Esophagus squamous epithelium (tissue), 5 donors: ENCODE measurements around the gene TAPBPL. TPM values are rescaled to one million over a fixed set of nuclear protein-coding genes. Genes with fewer than 3 reads are reported as not detected.

Experiments
- DNase-seq: peaks from one replicate; lab custom pipeline; 2025; lab: John Stamatoyannopoulos, UW
- H3K27ac ChIP-seq, 4 donors: fragments of 200-600 bp; sonication (generic); one replicate each; pipeline ENCODE4 v1.5.1; 2016 to 2019; ENCODE audit warnings: mild to moderate bottlenecking in 1 of 4
- H3K27me3 ChIP-seq, 4 donors: fragments of 200-600 bp; sonication (generic); 1 replicate in 3 of 4; 2 replicates in 1 of 4; pipeline versions ENCODE4 v1.5.1 to v1.6.0; 2017 to 2021; ENCODE audit warnings: antibody characterized with exemption in 1 of 4
- H3K36me3 ChIP-seq, 3 donors: fragments of 200-600 bp; sonication (generic); one replicate each; pipeline ENCODE4 v1.5.1; 2016 to 2019
- H3K4me1 ChIP-seq, 3 donors: fragments of 200-600 bp; sonication (generic); one replicate each; pipeline ENCODE4 v1.5.1; 2017 to 2019
- H3K4me3 ChIP-seq, 4 donors: fragments of 200-600 bp; sonication (generic); 1 replicate in 3 of 4; 2 replicates in 1 of 4; pipeline ENCODE4 v1.5.1; 2016 to 2019; ENCODE audit warnings: mild to moderate bottlenecking in 2 of 4, moderate library complexity in 1 of 4
- H3K9me3 ChIP-seq, 3 donors: fragments of 200-600 bp; sonication (generic); one replicate each; pipeline ENCODE4 v1.5.1; 2016 to 2019
- CTCF ChIP-seq, 6 experiments: fragments of 450-650 bp in 4 of 6; fragments of 200-600 bp in 2 of 6; sonication (generic) in 2 of 6; IDR thresholded peaks; one replicate each; pipeline ENCODE4 v1.5.1; 2016 to 2019; ENCODE audit warnings: antibody characterized with exemption in 6 of 6, mild to moderate bottlenecking in 4 of 6, moderate library complexity in 4 of 6
- POLR2A ChIP-seq, 4 donors: fragments of 450-650 bp; IDR thresholded peaks; one replicate each; pipeline ENCODE4 v1.6.1; 2017; ENCODE audit warnings: antibody characterized with exemption in 4 of 4, mild to moderate bottlenecking in 4 of 4, moderate library complexity in 3 of 4
- WGBS, 2 donors: methylation state at CpG; one replicate each; pipeline ENCODE4 v1.1.5; 2018; 5-methylcytosine and 5-hydroxymethylcytosine counted together
- intact Hi-C: fragments of 100-400 bp; cut with DNase I; formaldehyde crosslinking; loops from one replicate; pipeline ENCODE4 v1.15.0; 2022
- total RNA-seq, 4 donors: library from RNA; depleted of rRNA; stranded (reverse); fragments of >200 nt; gene quantifications; one replicate each; pipeline ENCODE4 v1.1.0, GENCODE V29; 2016
- donor health status: DM: yes; HTN: yes; CAD: no.

TAPBPL gene
- total RNA-seq, 4 donors from 2014 or later, result 7.7 to 25.6 (median 18.2) TPM

DNA sequence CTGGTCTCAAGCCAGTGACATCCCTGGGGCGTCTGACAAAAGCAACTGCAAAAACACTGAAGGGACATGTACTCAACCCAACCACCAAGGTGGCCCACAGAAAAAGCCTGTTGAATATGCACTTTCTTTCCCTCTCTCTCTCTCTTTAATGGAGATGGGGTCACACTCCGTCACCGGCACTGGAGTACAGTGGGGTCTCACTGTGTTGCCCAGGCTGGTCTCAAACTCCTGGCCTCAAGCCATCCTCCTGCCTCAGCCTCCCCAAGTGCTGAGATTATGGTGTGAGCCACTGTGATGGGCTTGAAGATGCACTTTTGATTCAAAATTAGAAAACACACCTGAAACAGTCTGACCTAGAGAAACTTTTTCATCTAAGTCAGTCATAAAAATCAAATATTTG is 14.3 kb upstream of the TAPBPL start:
- no peak for DNase-seq
- intact Hi-C loops, result no loop called here
- no peak for TF ChIP-seq CTCF (IDR thresholded peaks at IDR 0.05)
- Histone ChIP-seq H3K27me3 (no peaks in the 10 kb centered on the region), H3K4me3 (no peak overlapping the region), H3K9me3 (no peaks in the 10 kb centered on the region), H3K36me3 (no peaks in the 10 kb centered on the region), H3K27ac (no peak overlapping the region), H3K4me1 (peaks cover 0 to 12% (median 0%) of the 10 kb centered on the region in 3 donors)
- WGBS, 2 donors, result 86 to 90% methylated on average over 3 of the region's 3 CpGs

DNA sequence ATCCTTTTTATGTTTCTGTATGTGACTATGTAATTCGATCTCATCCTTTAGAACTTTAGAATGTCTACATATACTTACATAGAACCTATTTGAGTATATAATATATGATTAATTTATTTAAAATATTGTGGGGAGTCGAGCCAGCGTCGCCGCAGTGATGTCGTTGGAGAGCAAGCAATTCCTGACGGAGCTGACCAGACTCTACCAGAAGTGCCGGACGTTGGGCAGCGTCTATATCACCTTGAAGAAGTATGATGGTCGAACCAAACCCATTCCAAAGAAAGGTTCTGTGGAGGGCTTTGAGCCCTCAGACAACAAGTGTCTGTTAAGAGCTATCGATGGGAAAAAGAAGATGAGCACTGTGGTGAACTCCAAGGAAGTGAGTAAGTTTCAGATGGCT is 13.5 kb upstream of the TAPBPL start:
- WGBS, 2 donors, result 89 to 93% methylated on average over 12 of the region's 12 CpGs
- Histone ChIP-seq H3K4me3 (no peak overlapping the region), H3K27me3 (no peaks in the 10 kb centered on the region), H3K9me3 (no peaks in the 10 kb centered on the region), H3K4me1 (peaks cover 0 to 11% (median 0%) of the 10 kb centered on the region in 3 donors), H3K36me3 (no peaks in the 10 kb centered on the region), H3K27ac (no peak overlapping the region)
- intact Hi-C loops, result no loop called here
- no peak for DNase-seq
- TF ChIP-seq CTCF (IDR thresholded peaks at IDR 0.05) (no peak), POLR2A (IDR thresholded peaks at IDR 0.05) (no peak)

- Histone ChIP-seq H3K27ac (no peak overlapping the region), H3K9me3 (no peaks in the 10 kb centered on the region), H3K27me3 (no peaks in the 10 kb centered on the region), H3K4me3 (no peak overlapping the region), H3K4me1 (no peaks in the 10 kb centered on the region), H3K36me3 (peaks cover 0 to 7% (median 0%) of the 10 kb centered on the region in 3 donors)
- TF ChIP-seq POLR2A (IDR thresholded peaks at IDR 0.05) (no peak), CTCF (IDR thresholded peaks at IDR 0.05) (no peak)
- intact Hi-C loops, result no loop called here
- WGBS, 2 donors, result 63 to 67% methylated on average over 1 of the region's 1 CpG
- DNase-seq, result no peak
These were observed 11.5 kb upstream of the TAPBPL start for GRCh38 chr12:6440391-6440790.

DNA sequence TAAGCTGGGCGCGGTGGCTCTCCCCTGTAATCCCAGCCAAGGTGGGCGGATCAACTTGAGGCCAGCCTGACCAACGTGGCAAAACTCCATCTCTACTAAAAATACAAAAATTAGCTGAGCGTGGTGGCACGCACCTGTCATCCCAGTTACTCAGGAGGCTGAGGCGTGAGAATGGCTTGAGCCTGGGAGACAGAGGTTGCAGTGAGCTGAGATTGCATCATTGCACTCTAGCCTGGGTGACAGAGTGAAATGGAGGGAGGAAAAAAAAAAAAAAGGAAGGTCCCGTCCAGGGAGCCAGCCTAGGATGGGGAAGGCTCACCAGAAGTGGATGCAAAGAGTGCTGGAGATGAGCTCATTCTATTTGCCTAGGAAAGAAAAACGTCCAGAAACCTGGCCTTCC is 9.0 kb upstream of the TAPBPL start:
- Histone ChIP-seq H3K27ac (no peak overlapping the region), H3K36me3 (peaks cover 0 to 31% (median 0%) of the 10 kb centered on the region in 3 donors), H3K4me3 (no peak overlapping the region), H3K27me3 (no peaks in the 10 kb centered on the region), H3K4me1 (peaks cover 0 to 10% (median 0%) of the 10 kb centered on the region in 3 donors), H3K9me3 (no peaks in the 10 kb centered on the region)
- WGBS, 2 donors, result 78 to 84% methylated on average over 8 of the region's 9 CpGs
- intact Hi-C loops, result no loop called here
- no peak for TF ChIP-seq CTCF (IDR thresholded peaks at IDR 0.05)
- no peak for TF ChIP-seq POLR2A (IDR thresholded peaks at IDR 0.05)
- DNase-seq, result no peak

DNA sequence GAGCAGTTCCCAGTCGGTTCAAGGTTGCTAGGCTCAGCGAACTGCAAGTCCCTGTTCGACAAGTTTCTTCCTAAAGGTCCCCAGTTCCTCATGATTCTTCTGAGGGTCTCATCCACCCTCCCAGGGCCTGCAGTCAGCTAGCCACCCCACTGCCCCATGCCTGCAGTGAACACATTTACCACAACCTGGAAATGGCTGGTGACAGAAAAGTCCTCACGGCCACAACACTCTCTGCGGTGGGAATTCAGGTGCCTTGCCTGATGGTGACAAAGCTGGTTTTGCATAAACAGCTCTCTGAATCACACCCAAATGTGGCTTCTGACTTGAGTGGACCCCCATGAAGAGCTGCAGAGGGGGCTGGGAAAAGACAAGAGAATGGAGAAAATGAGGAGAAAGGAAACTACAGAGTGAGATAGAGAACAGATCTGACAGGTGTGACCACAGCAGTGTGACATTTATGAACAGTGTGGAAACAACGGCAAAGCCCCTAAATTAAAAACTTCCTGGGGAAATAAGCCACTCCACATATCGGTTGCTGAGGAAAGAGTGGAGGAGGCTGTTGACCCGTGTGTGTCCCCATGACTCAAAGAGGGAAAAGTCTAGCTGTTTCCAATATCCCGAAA is 8.4 kb upstream of the TAPBPL start:
- DNase-seq, result no peak
- Histone ChIP-seq H3K27me3 (no peaks in the 10 kb centered on the region), H3K27ac (no peak overlapping the region), H3K4me3 (no peak overlapping the region), H3K9me3 (no peaks in the 10 kb centered on the region), H3K36me3 (peaks cover 0 to 35% (median 0%) of the 10 kb centered on the region in 3 donors), H3K4me1 (peaks cover 0 to 14% (median 0%) of the 10 kb centered on the region in 3 donors)
- intact Hi-C loops, result no loop called here
- 57 to 68% methylated on average over 4 to 9 of the region's 9 CpGs for WGBS, 2 donors
- TF ChIP-seq CTCF (IDR thresholded peaks at IDR 0.05) (no peak), POLR2A (IDR thresholded peaks at IDR 0.05) (no peak)
